H1 (cell line): Measurements from ENCODE around the gene TMEM9B. TPM values are rescaled to one million over a fixed set of nuclear protein-coding genes. Genes with fewer than 3 reads are reported as not detected.

Experiments used
- CTCF ChIA-PET: fragments of 300-600 bp; sonication (Branson Sonifier 250); formaldehyde crosslinking; loops from one replicate; lab custom pipeline; 2021; ENCODE audit not compliant: partially characterized antibody; lab: Charles Lee
- POLR2A ChIA-PET: fragments of 300-600 bp; sonication (Branson Sonifier 250); formaldehyde crosslinking; loops from one replicate; lab custom pipeline; 2021; ENCODE audit warnings: inconsistent platforms; ENCODE audit not compliant: partially characterized antibody; lab: Charles Lee
- DNase-seq, 2 experiments: peaks; one replicate each; pipeline versions ENCODE4 v3.0.0 to v3.0.0-alpha.2; 2010 to 2022; ENCODE audit warnings: low spot score in 2 of 2, low read depth in 1 of 2, mixed read lengths in 1 of 2
- FAIRE-seq: peaks from 2 replicates; lab custom pipeline; 2011; peaks lifted over from hg19 to GRCh38; lab: Jason Lieb, UNC
- H2AFZ ChIP-seq: 2 replicates; pipeline ENCODE4 v1.8.1; 2012; ENCODE audit warnings: low read length, inconsistent platforms
- H2AK5ac ChIP-seq: 2 replicates; pipeline ENCODE4 v1.6.1; 2013; ENCODE audit warnings: low read depth, low read length
- H2BK120ac ChIP-seq: replicated peaks from 2 replicates; pipeline ENCODE3; 2013; ENCODE audit warnings: low read depth, low read length, inconsistent platforms
- H2BK12ac ChIP-seq: 2 replicates; pipeline ENCODE4 v1.6.1; 2013; ENCODE audit warnings: low read depth, low read length
- H2BK15ac ChIP-seq: 2 replicates; pipeline ENCODE4 v1.6.1; 2013; ENCODE audit warnings: low read length
- H2BK20ac ChIP-seq: 2 replicates; pipeline ENCODE4 v1.6.1; 2013; ENCODE audit warnings: low read length
- H2BK5ac ChIP-seq: 2 replicates; pipeline ENCODE4 v1.6.1; 2013; ENCODE audit warnings: low read depth, low read length
- H3K14ac ChIP-seq: 2 replicates; pipeline ENCODE4 v1.6.1; 2013; ENCODE audit warnings: inconsistent platforms; ENCODE audit not compliant: insufficient read length
- H3K18ac ChIP-seq: 2 replicates; pipeline ENCODE4 v1.6.1; 2013; ENCODE audit warnings: low read length; ENCODE audit errors: extremely low read depth
- H3K23ac ChIP-seq: 2 replicates; pipeline ENCODE4 v1.6.1; 2013; ENCODE audit warnings: inconsistent platforms; ENCODE audit not compliant: insufficient read length
- H3K23me2 ChIP-seq: 2 replicates; pipeline ENCODE4 v1.6.1; 2013; ENCODE audit warnings: low read depth, low read length
- H3K27ac ChIP-seq: 2 replicates; pipeline ENCODE4 v1.6.1; 2011; ENCODE audit warnings: low read depth, low read length, inconsistent platforms
- H3K27me3 ChIP-seq, 4 experiments: replicated peaks in 1 of 4; 1 replicate in 1 of 4; 2 replicates in 3 of 4; pipeline versions ENCODE4 v1.6.1 to v1.8.1; 2011 to 2013; ENCODE audit warnings: low read length in 3 of 4, mild to moderate bottlenecking in 3 of 4, inconsistent platforms in 2 of 4, mixed read lengths in 2 of 4, moderate library complexity in 1 of 4; ENCODE audit not compliant: control insufficient read depth in 3 of 4, insufficient read depth in 3 of 4; ENCODE audit errors: extremely low read depth in 1 of 4
- H3K36me3 ChIP-seq, 4 experiments: 2 replicates each; pipeline versions ENCODE4 v1.6.1 to v1.8.1; 2011 to 2013; ENCODE audit warnings: mild to moderate bottlenecking in 4 of 4, low read length in 3 of 4, moderate library complexity in 2 of 4, control low read depth in 1 of 4, inconsistent platforms in 1 of 4; ENCODE audit not compliant: insufficient read depth in 4 of 4, control insufficient read depth in 2 of 4
- H3K4ac ChIP-seq: replicated peaks from 2 replicates; pipeline ENCODE3; 2013; ENCODE audit warnings: low read length, low read depth, mixed read lengths, inconsistent platforms; ENCODE audit not compliant: insufficient read length
- H3K4me1 ChIP-seq, 4 experiments: replicated peaks in 1 of 4; 1 replicate in 1 of 4; 2 replicates in 3 of 4; pipeline versions ENCODE4 v1.6.1 to v1.8.1; 2011 to 2013; ENCODE audit warnings: low read length in 3 of 4, inconsistent platforms in 2 of 4, mixed read lengths in 1 of 4; ENCODE audit not compliant: insufficient read depth in 4 of 4, control insufficient read depth in 3 of 4
- H3K4me2 ChIP-seq, 2 experiments: 2 replicates each; pipeline versions ENCODE4 v1.6.1 to v1.8.1; 2011 to 2013; ENCODE audit warnings: low read depth in 2 of 2, low read length in 2 of 2, control low read depth in 1 of 2, inconsistent platforms in 1 of 2, mild to moderate bottlenecking in 1 of 2; ENCODE audit not compliant: insufficient read depth in 1 of 2
- H3K4me3 ChIP-seq, 4 experiments: fragments of 200-600, 300-600 bp in 1 of 4; sonication (generic), shearing (Covaris generic), sonication (Bioruptor Twin) in 1 of 4; 2 replicates each; pipeline versions ENCODE4 v1.5.1 to v1.8.1; 2011 to 2016; ENCODE audit warnings: low read length in 4 of 4, low read depth in 3 of 4, control low read depth in 2 of 4, inconsistent platforms in 2 of 4, mild to moderate bottlenecking in 2 of 4, mixed read lengths in 1 of 4, moderate library complexity in 1 of 4; ENCODE audit not compliant: insufficient read depth in 2 of 4; ENCODE audit errors: extremely low read depth in 1 of 4
- H3K56ac ChIP-seq: replicated peaks from 2 replicates; pipeline ENCODE3; 2013; ENCODE audit warnings: low read depth, mild to moderate bottlenecking, mixed read lengths, low read length, inconsistent platforms; ENCODE audit not compliant: insufficient read length
- H3K79me1 ChIP-seq: 2 replicates; pipeline ENCODE4 v1.6.1; 2013; ENCODE audit warnings: low read depth, low read length, control low read depth
- H3K79me2 ChIP-seq, 2 experiments: 2 replicates each; pipeline versions ENCODE4 v1.6.1 to v1.8.1; 2012 to 2013; ENCODE audit warnings: low read length in 2 of 2, mild to moderate bottlenecking in 2 of 2, inconsistent platforms in 1 of 2; ENCODE audit not compliant: insufficient read depth in 2 of 2, control insufficient read depth in 1 of 2
- H3K9ac ChIP-seq, 4 experiments: replicated peaks in 1 of 4; 1 replicate in 1 of 4; 2 replicates in 3 of 4; pipeline versions ENCODE4 v1.6.1 to v1.8.1; 2011 to 2013; ENCODE audit warnings: low read depth in 3 of 4, low read length in 3 of 4, control low read depth in 2 of 4, mild to moderate bottlenecking in 2 of 4, moderate library complexity in 2 of 4, inconsistent platforms in 1 of 4; ENCODE audit errors: extremely low read depth in 1 of 4
- H3K9me3 ChIP-seq, 2 experiments: 2 replicates each; pipeline versions ENCODE4 v1.6.1 to v1.8.1; 2012 to 2013; ENCODE audit warnings: mild to moderate bottlenecking in 2 of 2, moderate library complexity in 2 of 2, control low read depth in 1 of 2, inconsistent platforms in 1 of 2, low read depth in 1 of 2, low read length in 1 of 2, mixed read lengths in 1 of 2; ENCODE audit not compliant: insufficient read depth in 2 of 2
- H4K20me1 ChIP-seq, 2 experiments: replicated peaks in 1 of 2; 2 replicates each; pipeline versions ENCODE3 to v1.8.1; 2011 to 2013; ENCODE audit warnings: inconsistent platforms in 2 of 2, low read length in 2 of 2, mild to moderate bottlenecking in 1 of 2; ENCODE audit not compliant: insufficient read depth in 2 of 2, control insufficient read depth in 1 of 2
- H4K5ac ChIP-seq: 2 replicates; pipeline ENCODE4 v1.6.1; 2013; ENCODE audit warnings: low read length, low read depth, mixed read lengths, inconsistent platforms; ENCODE audit not compliant: insufficient read length
- H4K8ac ChIP-seq: 2 replicates; pipeline ENCODE4 v1.8.0; 2013; ENCODE audit warnings: mild to moderate bottlenecking, moderate library complexity, low read length, inconsistent platforms; ENCODE audit not compliant: insufficient read depth; ENCODE audit errors: extremely low read depth
- H4K91ac ChIP-seq: replicated peaks from 2 replicates; pipeline ENCODE3; 2013; ENCODE audit warnings: low read length, mixed read lengths, inconsistent platforms; ENCODE audit not compliant: insufficient read length
- WGBS, 2 experiments: shearing (Covaris generic) in 1 of 2; methylation state at CpG; one replicate each; pipeline versions ENCODE4 v1.1.6 to v1.1.7; 2013 to 2015; ENCODE audit warnings: low lambda C conversion rate in 2 of 2, mixed read lengths in 2 of 2, inconsistent platforms in 1 of 2, low coverage in 1 of 2, missing lambda C conversion rate in 1 of 2; ENCODE audit not compliant: insufficient replicate concordance in 2 of 2, insufficient coverage in 1 of 2, insufficient read length in 1 of 2; ENCODE audit errors: extremely low coverage in 1 of 2, missing lambda C conversion rate in 1 of 2; 5-methylcytosine and 5-hydroxymethylcytosine counted together
- polyA plus RNA-seq, 7 experiments: library from polyadenylated mRNA; depleted of rRNA in 3 of 7; stranded (reverse) in 5 of 7; unstranded in 2 of 7; fragments of >200 nt in 5 of 7; fragments of 200-250 nt in 2 of 7; gene quantifications; 1 replicate in 5 of 7; 2 replicates in 1 of 7; 4 replicates in 1 of 7; pipeline versions ENCODE4 v1.2.1 to v1.2.3, GENCODE V29; 2011 to 2013; ENCODE audit warnings: missing spikeins in 2 of 7, mixed read lengths in 2 of 7
- total RNA-seq: library from RNA; stranded (reverse); fragmentation: NEBNext Ultra II Directional; extraction: Animal tissue kit (Norgen Biotek cat#: 25700); gene quantifications from 2 replicates; pipeline ENCODE4 v1.2.1, GENCODE V29; 2021
- TF ChIP-seq, protein P1 (sequence below): IDR thresholded peaks from 2 replicates; pipeline ENCODE4 v1.6.1; 2011; ENCODE audit warnings: low read length, improper control_type of control experiment

Gene TMEM9B
- total and polyA plus RNA-seq, 2 of the 8 experiments (the other 6 are each of a cell fraction or from before 2014, with no cell fraction given): 8.3 to 9.4 TPM

DNA sequence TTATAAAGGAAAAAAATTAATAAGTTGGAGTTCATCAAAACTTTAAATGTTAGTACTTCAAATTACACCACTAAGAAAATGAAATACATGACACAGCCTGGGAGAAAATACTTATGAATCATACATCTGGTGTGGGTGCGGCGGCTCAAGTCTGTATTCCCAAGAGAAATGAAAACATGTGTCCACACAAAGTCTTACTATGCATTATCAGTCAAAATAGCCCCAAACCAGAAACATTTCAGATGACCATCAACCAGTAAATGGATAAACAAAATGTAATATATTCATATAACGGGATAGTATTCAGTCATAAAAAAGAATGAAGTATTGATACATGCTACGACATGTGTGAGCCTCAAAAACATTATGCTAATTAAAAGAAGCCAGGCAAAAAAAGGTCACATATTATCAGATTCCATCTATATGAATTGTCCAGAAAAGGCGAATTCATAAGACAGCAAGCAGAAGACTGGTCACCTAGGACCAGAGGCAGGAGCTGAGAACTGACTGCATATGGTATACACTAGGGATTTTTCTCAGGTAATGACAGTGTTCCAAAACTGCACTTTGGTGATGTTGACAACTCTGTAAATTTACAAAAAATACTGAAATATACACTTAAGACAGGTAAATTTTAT, 58.6 kb downstream of the TMEM9B start:
- Histone ChIP-seq H2BK5ac (no peak overlapping the region), H3K79me2 (no peaks in the 10 kb centered on the region), H3K18ac (no peak overlapping the region), H3K4me1 (peaks cover 0 to 5% (median 0%) of the 10 kb centered on the region in 4 experiments; a peak in 3 of 7 replicates), H3K4ac (no peak overlapping the region), H4K91ac (no peak overlapping the region), H3K4me3 (no peak overlapping the region), H4K5ac (no peak overlapping the region), H3K79me1 (no peaks in the 10 kb centered on the region), H3K4me2 (no peak overlapping the region), H2BK20ac (no peak overlapping the region), H3K56ac (no peak overlapping the region), H2AFZ (no peak overlapping the region), H3K14ac (no peak overlapping the region), H4K8ac (no peak overlapping the region), H3K9me3 (no peaks in the 10 kb centered on the region), H2AK5ac (no peak overlapping the region), H3K23me2 (peaks cover 6% of the 10 kb centered on the region; the same call in 1 of the 2 replicates), H3K9ac (no peak overlapping the region), H2BK15ac (no peak overlapping the region), H2BK120ac (no peak overlapping the region), H4K20me1 (no peaks in the 10 kb centered on the region), H2BK12ac (no peak overlapping the region), H3K27me3 (peaks cover 0 to 12% (median 5%) of the 10 kb centered on the region in 4 experiments; a peak in 3 of 7 replicates), H3K36me3 (no peaks in the 10 kb centered on the region), H3K27ac (no peak overlapping the region), H3K23ac (no peak overlapping the region)
- TF ChIP-seq, protein P1, sequence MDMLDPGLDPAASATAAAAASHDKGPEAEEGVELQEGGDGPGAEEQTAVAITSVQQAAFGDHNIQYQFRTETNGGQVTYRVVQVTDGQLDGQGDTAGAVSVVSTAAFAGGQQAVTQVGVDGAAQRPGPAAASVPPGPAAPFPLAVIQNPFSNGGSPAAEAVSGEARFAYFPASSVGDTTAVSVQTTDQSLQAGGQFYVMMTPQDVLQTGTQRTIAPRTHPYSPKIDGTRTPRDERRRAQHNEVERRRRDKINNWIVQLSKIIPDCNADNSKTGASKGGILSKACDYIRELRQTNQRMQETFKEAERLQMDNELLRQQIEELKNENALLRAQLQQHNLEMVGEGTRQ: no peak
- DNase-seq (no peak), FAIRE-seq (no peak)
- ChIA-PET CTCF (no interaction called here), POLR2A (no interaction called here)
- 87% methylated on average over 5 of the region's 5 CpGs; no CpG with 5 or more reads in 1 of the 2 experiments for WGBS, 2 experiments
